Keratinocyte (primary cell): ENCODE results near the gene SHMT2.

Source experiments
- EZH2 ChIP-seq: IDR thresholded peaks from one replicate; pipeline ENCODE4 v1.6.1; 2012; ENCODE audit warnings: inconsistent platforms, mild to moderate bottlenecking, low read length, moderate library complexity
- TF ChIP-seq, protein P1 (sequence below), 3 experiments: IDR thresholded peaks in 1 of 3; conservative IDR thresholded peaks in 1 of 3; optimal IDR thresholded peaks in 1 of 3; 2 replicates in 2 of 3; 3 replicates in 1 of 3; pipeline versions ENCODE3 to v1.5.1; 2011; ENCODE audit warnings: low read length in 3 of 3, mild to moderate bottlenecking in 3 of 3, moderate library complexity in 2 of 3, control low read depth in 1 of 3, inconsistent platforms in 1 of 3; ENCODE audit not compliant: insufficient read depth in 2 of 3; ENCODE audit errors: extremely low read depth in 1 of 3

DNA sequence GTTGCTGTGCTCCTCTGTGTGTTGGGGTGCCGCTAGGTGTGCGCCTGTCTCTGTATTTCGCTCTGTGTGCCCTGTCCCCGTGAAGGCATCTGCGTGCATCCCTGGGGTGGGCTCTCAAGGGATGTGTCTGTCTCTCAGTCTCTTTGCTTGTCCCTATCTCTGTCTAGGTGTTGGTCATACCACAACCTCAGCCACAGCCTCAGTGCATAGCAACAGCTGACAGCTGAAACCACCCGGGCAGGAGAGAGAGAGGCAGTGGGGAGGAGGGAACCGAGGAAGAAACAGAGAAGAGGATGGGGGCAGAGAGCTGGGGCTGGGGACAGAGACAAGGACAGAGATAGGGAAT, 13.9 kb upstream of the SHMT2 start:
- peak; percentile 82 for TF ChIP-seq EZH2
- TF ChIP-seq, protein P1, sequence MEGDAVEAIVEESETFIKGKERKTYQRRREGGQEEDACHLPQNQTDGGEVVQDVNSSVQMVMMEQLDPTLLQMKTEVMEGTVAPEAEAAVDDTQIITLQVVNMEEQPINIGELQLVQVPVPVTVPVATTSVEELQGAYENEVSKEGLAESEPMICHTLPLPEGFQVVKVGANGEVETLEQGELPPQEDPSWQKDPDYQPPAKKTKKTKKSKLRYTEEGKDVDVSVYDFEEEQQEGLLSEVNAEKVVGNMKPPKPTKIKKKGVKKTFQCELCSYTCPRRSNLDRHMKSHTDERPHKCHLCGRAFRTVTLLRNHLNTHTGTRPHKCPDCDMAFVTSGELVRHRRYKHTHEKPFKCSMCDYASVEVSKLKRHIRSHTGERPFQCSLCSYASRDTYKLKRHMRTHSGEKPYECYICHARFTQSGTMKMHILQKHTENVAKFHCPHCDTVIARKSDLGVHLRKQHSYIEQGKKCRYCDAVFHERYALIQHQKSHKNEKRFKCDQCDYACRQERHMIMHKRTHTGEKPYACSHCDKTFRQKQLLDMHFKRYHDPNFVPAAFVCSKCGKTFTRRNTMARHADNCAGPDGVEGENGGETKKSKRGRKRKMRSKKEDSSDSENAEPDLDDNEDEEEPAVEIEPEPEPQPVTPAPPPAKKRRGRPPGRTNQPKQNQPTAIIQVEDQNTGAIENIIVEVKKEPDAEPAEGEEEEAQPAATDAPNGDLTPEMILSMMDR (optimal IDR thresholded peaks at IDR 0.05 in 1 of 3, IDR thresholded peaks at IDR 0.05 in 1 of 3, conservative IDR thresholded peaks at IDR 0.05 in 1 of 3; ENCODE audit: extremely low read depth in 1 of 3, insufficient read depth in 2 of 3, low read length in 3 of 3): no peak
